Measurements from ENCODE around the gene PCNX1. TPM values are rescaled to one million over a fixed set of nuclear protein-coding genes. Genes with fewer than 3 reads are reported as not detected.

Gene PCNX1
- total RNA-seq, 6 experiments from 2014 or later = 35.1 to 49.6 (median 41.1) TPM

DNA sequence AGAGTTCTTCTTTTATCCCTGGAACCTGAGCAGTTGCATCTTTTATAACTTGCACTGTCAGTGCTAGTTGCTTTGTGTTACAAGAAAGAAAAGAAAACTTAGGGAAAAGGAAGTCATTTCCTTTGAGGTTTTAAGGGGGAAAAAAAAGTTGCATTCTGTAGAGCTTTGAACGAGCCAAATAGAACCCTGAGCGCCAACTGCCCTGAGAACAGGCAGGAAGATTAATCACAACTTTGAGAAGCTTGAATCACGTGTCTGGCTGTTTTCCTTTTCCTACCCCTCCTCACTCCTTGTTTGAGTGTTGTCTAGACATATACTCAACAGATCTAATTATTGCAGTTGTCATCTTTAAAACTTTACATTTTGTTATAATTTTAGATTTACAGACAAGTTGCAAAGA lies 12.5 kb downstream of the PCNX1 start:
- no peak for DNase-seq
- H3K4me3 Mint-ChIP-seq = peak overlapping the region; percentile 53
- TF ChIP-seq, protein P1, sequence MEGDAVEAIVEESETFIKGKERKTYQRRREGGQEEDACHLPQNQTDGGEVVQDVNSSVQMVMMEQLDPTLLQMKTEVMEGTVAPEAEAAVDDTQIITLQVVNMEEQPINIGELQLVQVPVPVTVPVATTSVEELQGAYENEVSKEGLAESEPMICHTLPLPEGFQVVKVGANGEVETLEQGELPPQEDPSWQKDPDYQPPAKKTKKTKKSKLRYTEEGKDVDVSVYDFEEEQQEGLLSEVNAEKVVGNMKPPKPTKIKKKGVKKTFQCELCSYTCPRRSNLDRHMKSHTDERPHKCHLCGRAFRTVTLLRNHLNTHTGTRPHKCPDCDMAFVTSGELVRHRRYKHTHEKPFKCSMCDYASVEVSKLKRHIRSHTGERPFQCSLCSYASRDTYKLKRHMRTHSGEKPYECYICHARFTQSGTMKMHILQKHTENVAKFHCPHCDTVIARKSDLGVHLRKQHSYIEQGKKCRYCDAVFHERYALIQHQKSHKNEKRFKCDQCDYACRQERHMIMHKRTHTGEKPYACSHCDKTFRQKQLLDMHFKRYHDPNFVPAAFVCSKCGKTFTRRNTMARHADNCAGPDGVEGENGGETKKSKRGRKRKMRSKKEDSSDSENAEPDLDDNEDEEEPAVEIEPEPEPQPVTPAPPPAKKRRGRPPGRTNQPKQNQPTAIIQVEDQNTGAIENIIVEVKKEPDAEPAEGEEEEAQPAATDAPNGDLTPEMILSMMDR (IDR thresholded peaks at IDR 0.05) = no peak
- no peaks in the 10 kb centered on the region for H3K27me3 Mint-ChIP-seq (ENCODE audit: insufficient read depth)
- H3K4me1 Mint-ChIP-seq (ENCODE audit: low read depth) = peaks cover 79% of the 10 kb centered on the region
- peak overlapping the region; percentile 75 for H3K27ac Mint-ChIP-seq
- peaks cover 17% of the 10 kb centered on the region for H3K36me3 Mint-ChIP-seq (ENCODE audit: low read depth)
- no peaks in the 10 kb centered on the region for H3K9me3 Mint-ChIP-seq

DNA sequence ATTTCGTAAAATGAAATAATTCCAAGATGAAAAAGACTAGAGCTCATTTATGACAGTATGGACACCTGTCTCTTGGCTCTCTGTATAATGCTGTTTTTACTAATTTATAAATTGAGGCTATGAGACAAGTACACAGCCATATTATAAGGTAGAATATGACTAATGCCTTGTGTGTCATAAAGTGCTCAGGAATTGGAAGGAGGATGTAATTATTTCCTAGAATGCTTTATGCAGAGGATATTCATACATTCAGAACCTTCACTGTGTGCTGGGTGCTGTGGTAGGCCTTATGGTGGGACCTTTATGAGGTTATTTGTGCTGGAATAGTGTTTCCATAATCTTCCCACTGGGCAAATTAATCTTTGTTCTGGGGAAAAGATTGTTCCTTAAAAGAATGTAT lies 13.3 kb downstream of the PCNX1 start:
- H3K4me3 Mint-ChIP-seq = no peak overlapping the region
- H3K9me3 Mint-ChIP-seq = no peaks in the 10 kb centered on the region
- TF ChIP-seq, protein P1 (IDR thresholded peaks at IDR 0.05) = no peak
- peak overlapping the region; percentile 28; the same call in 1 of the 2 replicates for H3K27ac Mint-ChIP-seq
- peaks cover 74% of the 10 kb centered on the region for H3K4me1 Mint-ChIP-seq (ENCODE audit: low read depth)
- peaks cover 16% of the 10 kb centered on the region for H3K36me3 Mint-ChIP-seq (ENCODE audit: low read depth)
- no peaks in the 10 kb centered on the region; the same call in 1 of the 2 replicates for H3K27me3 Mint-ChIP-seq (ENCODE audit: insufficient read depth)
- DNase-seq = no peak

DNA sequence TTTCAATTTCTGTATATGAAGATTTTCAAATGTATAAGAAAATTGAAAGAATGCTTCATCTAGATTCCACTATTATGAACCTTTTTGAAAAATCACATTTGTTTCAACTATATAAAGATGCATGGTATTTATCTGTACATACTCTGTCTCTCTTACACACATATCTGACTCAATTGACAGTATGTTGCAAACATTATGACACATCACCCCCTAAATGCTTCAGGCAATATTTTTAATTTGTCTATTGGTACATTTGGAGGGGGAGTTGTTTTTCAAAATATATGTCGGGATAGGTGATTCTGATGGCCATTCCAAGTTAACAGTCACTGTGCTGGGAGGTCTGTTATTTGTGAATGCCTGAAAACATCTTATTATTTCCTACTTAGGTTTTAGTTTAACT lies 14.4 kb downstream of the PCNX1 start:
- DNase-seq = no peak
- Mint-ChIP-seq H3K36me3 (ENCODE audit: low read depth) (peaks cover 9% of the 10 kb centered on the region; the same call in 1 of the 2 replicates), H3K27ac (no peak overlapping the region), H3K27me3 (ENCODE audit: insufficient read depth) (no peaks in the 10 kb centered on the region; the same call in 1 of the 2 replicates), H3K4me3 (no peak overlapping the region), H3K4me1 (ENCODE audit: low read depth) (peaks cover 73% of the 10 kb centered on the region), H3K9me3 (no peaks in the 10 kb centered on the region)
- TF ChIP-seq, protein P1 (IDR thresholded peaks at IDR 0.05) = no peak

DNA sequence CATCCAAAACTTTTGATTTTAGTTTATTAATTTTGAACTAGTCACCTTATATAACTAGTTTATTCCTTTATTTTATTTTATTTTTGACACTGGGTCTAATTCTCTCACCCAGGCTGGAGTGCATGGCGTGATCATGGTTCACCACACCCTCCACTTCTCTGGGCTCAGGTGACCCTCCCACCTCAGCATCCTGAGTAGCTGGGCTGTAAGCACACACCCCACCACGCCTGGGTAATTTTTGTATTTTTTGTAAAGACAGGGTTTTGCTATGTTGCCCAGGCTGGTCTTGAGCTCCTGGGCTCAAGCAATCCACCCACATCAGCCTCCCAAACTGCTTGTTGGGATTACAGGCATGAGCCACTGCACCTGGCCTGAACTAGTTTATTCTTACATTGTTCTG lies 17.3 kb downstream of the PCNX1 start:
- peaks cover 62% of the 10 kb centered on the region for H3K4me1 Mint-ChIP-seq (ENCODE audit: low read depth)
- no peaks in the 10 kb centered on the region; the same call in 1 of the 2 replicates for H3K27me3 Mint-ChIP-seq (ENCODE audit: insufficient read depth)
- no peak overlapping the region for H3K4me3 Mint-ChIP-seq
- no peaks in the 10 kb centered on the region for H3K36me3 Mint-ChIP-seq (ENCODE audit: low read depth)
- no peak overlapping the region for H3K27ac Mint-ChIP-seq
- no peak for DNase-seq
- TF ChIP-seq, protein P1 (IDR thresholded peaks at IDR 0.05) = no peak
- no peaks in the 10 kb centered on the region for H3K9me3 Mint-ChIP-seq

DNA sequence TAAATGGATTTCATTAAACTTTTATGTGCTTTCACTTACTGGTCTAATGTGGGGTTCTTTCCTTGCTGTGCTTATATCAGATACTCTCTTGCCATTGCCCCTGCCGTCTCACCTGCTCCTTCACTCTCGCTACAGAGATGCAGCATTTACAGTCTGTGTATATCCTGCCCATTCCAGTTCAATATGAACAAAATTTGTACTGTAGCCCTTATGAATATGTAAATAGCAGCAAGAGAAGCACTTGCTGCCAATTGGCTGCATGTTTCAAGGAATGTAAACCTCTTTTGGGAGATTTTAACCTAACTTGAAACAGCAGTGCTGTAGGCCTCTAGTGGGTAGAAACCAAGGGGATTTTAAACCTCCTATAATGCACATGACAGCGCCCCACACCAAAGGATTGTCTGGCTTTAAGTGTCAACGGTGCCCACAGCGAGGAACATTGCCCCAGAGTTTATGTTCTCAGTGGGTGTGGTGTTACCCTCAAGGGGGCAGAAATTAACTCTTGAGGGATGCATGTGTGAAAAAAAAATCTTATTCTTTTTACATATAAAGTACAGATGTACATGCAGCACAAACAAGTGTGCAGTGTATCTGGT lies 19.1 kb downstream of the PCNX1 start:
- TF ChIP-seq, protein P1 (IDR thresholded peaks at IDR 0.05) = no peak
- peaks cover 62% of the 10 kb centered on the region for H3K4me1 Mint-ChIP-seq (ENCODE audit: low read depth)

More for the DNA sequence above, 19.1 kb downstream of the PCNX1 start:
- DNase-seq = no peak
- no peaks in the 10 kb centered on the region for H3K36me3 Mint-ChIP-seq (ENCODE audit: low read depth)
- H3K27me3 Mint-ChIP-seq (ENCODE audit: insufficient read depth) = no peaks in the 10 kb centered on the region; the same call in 1 of the 2 replicates
- no peak overlapping the region for H3K27ac Mint-ChIP-seq
- no peaks in the 10 kb centered on the region for H3K9me3 Mint-ChIP-seq
- H3K4me3 Mint-ChIP-seq = no peak overlapping the region

Data from HFFc6 (cell line).